ENCODE measurements around the gene ZNF784. TPM values are rescaled to one million over a fixed set of nuclear protein-coding genes. Genes with fewer than 3 reads are reported as not detected.

ZNF784 gene
- total and polyA plus RNA-seq, 2 of the 13 experiments (the other 11 are each of a cell fraction or from before 2014, with no cell fraction given) = 4.1 to 4.2 TPM

GRCh38 chr19:55654868-55655647 lies 30.7 kb upstream of the ZNF784 start, which contains the start of gene U2AF2 (continued):
- TF ChIP-seq ZNF318 (CRISPR knock-in tag; IDR thresholded peaks at IDR 0.05) (no peak), RNF219 (CRISPR knock-in tag; IDR thresholded peaks at IDR 0.05) (no peak), HOXD1 (CRISPR knock-in tag; IDR thresholded peaks at IDR 0.05) (no peak), HNRNPLL (IDR thresholded peaks at IDR 0.05; ENCODE audit: low read depth, low read length, poor library complexity, severe bottlenecking) (peak; percentile 31), ZBTB14 (CRISPR knock-in tag; IDR thresholded peaks at IDR 0.05) (peak; percentile 89), PRMT3 (CRISPR knock-in tag; IDR thresholded peaks at IDR 0.05; ENCODE audit: borderline replicate concordance, low read depth) (no peak), ARNT2 (CRISPR knock-in tag; IDR thresholded peaks at IDR 0.05; ENCODE audit: low read depth) (peak; percentile 48), ZNF598 (CRISPR knock-in tag; IDR thresholded peaks at IDR 0.05; ENCODE audit: borderline replicate concordance) (no peak), AKNA (CRISPR knock-in tag; IDR thresholded peaks at IDR 0.05; ENCODE audit: borderline replicate concordance) (no peak), SP140L (CRISPR knock-in tag; IDR thresholded peaks at IDR 0.05; ENCODE audit: borderline replicate concordance) (peak; percentile 84; the same call in 1 of the 2 replicates), KMT2B (CRISPR knock-in tag; IDR thresholded peaks at IDR 0.05) (peak; percentile 4; the same call in 1 of the 2 replicates)

Data from HepG2 (cell line).